T-helper 1 cell treated with Interleukin-12 subunit alpha and Interleukin-12 subunit beta and Interleukin-4 antibody, amounts not matched to agents 30 μg/mL and 1 μg/mL, for 36 hours (primary cell): ENCODE results near the gene RAI1.
A peak's percentile ranks its signal among the peaks of the same experiment; 100 is the strongest.
"Not testable (repeated sequence)": the region's sequence is repeated elsewhere in the genome, so short reads cannot be mapped to it uniquely, and the experiment has no call there.

ENCODE experiments used
- H3K27ac Mint-ChIP-seq: one replicate; pipeline ENCODE4 v1.8.0; 2021; ENCODE audit warnings: mild to moderate bottlenecking, mixed read lengths
- H3K27me3 Mint-ChIP-seq: one replicate; pipeline ENCODE4 v1.8.0; 2021; ENCODE audit warnings: low read depth, mixed read lengths
- H3K36me3 Mint-ChIP-seq: one replicate; pipeline ENCODE4 v1.8.0; 2021; ENCODE audit warnings: low read depth, mixed read lengths
- H3K4me1 Mint-ChIP-seq: one replicate; pipeline ENCODE4 v1.8.0; 2021; ENCODE audit warnings: low read depth, mixed read lengths
- H3K4me3 Mint-ChIP-seq: one replicate; pipeline ENCODE4 v1.8.0; 2021; ENCODE audit warnings: mild to moderate bottlenecking, moderate library complexity, mixed read lengths
- H3K9me3 Mint-ChIP-seq: one replicate; pipeline ENCODE4 v1.8.0; 2021; ENCODE audit warnings: mixed read lengths

The RAI1 gene

GRCh38 chr17:17682737-17683680 lies 1.8 kb downstream of the RAI1 start:
- Mint-ChIP-seq H3K4me1 (peaks cover 21% of the 10 kb centered on the region), H3K9me3 (no peaks in the 10 kb centered on the region), H3K4me3 (peak overlapping the region; percentile 88), H3K36me3 (peaks cover 3% of the 10 kb centered on the region), H3K27ac (peak overlapping the region; percentile 89), H3K27me3 (peaks cover 16% of the 10 kb centered on the region)

GRCh38 chr17:17683710-17684365 lies 2.6 kb downstream of the RAI1 start:
- H3K36me3 Mint-ChIP-seq = peaks cover 3% of the 10 kb centered on the region
- H3K4me3 Mint-ChIP-seq = peak overlapping the region; percentile 88
- H3K9me3 Mint-ChIP-seq = no peaks in the 10 kb centered on the region
- peaks cover 21% of the 10 kb centered on the region for H3K4me1 Mint-ChIP-seq
- H3K27ac Mint-ChIP-seq = no peak overlapping the region
- peaks cover 10% of the 10 kb centered on the region for H3K27me3 Mint-ChIP-seq

GRCh38 chr17:17684906-17685774 lies 3.9 kb downstream of the RAI1 start:
- Mint-ChIP-seq H3K4me1 (peaks cover 21% of the 10 kb centered on the region), H3K27me3 (peaks cover 5% of the 10 kb centered on the region), H3K36me3 (peaks cover 3% of the 10 kb centered on the region), H3K9me3 (no peaks in the 10 kb centered on the region), H3K27ac (no peak overlapping the region), H3K4me3 (no peak overlapping the region)

- no peak overlapping the region for H3K4me3 Mint-ChIP-seq
- peaks cover 25% of the 10 kb centered on the region for H3K4me1 Mint-ChIP-seq
- no peaks in the 10 kb centered on the region for H3K9me3 Mint-ChIP-seq
- H3K27ac Mint-ChIP-seq = no peak overlapping the region
- H3K36me3 Mint-ChIP-seq = peaks cover 3% of the 10 kb centered on the region
- peaks cover under 1% of the 10 kb centered on the region for H3K27me3 Mint-ChIP-seq
These were observed 4.6 kb downstream of the RAI1 start for GRCh38 chr17:17685775-17686291.

- Mint-ChIP-seq H3K36me3 (peaks cover under 1% of the 10 kb centered on the region), H3K4me1 (peaks cover 51% of the 10 kb centered on the region), H3K27ac (no peak overlapping the region), H3K27me3 (no peaks in the 10 kb centered on the region), H3K9me3 (no peaks in the 10 kb centered on the region), H3K4me3 (no peak overlapping the region)
These were observed 8.1 kb downstream of the RAI1 start for GRCh38 chr17:17689312-17689711.

GRCh38 chr17:17690233-17690632 lies 9.0 kb downstream of the RAI1 start:
- H3K36me3 Mint-ChIP-seq, H3K9me3 Mint-ChIP-seq, H3K4me3 Mint-ChIP-seq, H3K27ac Mint-ChIP-seq, H3K27me3 Mint-ChIP-seq: not testable (repeated sequence)
- peaks cover 51% of the 10 kb centered on the region for H3K4me1 Mint-ChIP-seq

GRCh38 chr17:17691468-17692263 lies 10.4 kb downstream of the RAI1 start:
- peak overlapping the region; percentile 47 for H3K27ac Mint-ChIP-seq
- H3K4me1 Mint-ChIP-seq = peaks cover 52% of the 10 kb centered on the region
- H3K4me3 Mint-ChIP-seq = no peak overlapping the region
- H3K9me3 Mint-ChIP-seq = no peaks in the 10 kb centered on the region
- H3K36me3 Mint-ChIP-seq = no peaks in the 10 kb centered on the region
- no peaks in the 10 kb centered on the region for H3K27me3 Mint-ChIP-seq

GRCh38 chr17:17692353-17693252 lies 11.3 kb downstream of the RAI1 start:
- peaks cover 50% of the 10 kb centered on the region for H3K4me1 Mint-ChIP-seq
- H3K36me3 Mint-ChIP-seq = no peaks in the 10 kb centered on the region
- H3K27me3 Mint-ChIP-seq = no peaks in the 10 kb centered on the region
- peak overlapping the region; percentile 47 for H3K27ac Mint-ChIP-seq
- peak overlapping the region; percentile 62 for H3K4me3 Mint-ChIP-seq
- no peaks in the 10 kb centered on the region for H3K9me3 Mint-ChIP-seq

GRCh38 chr17:17693253-17694168 lies 12.3 kb downstream of the RAI1 start:
- Mint-ChIP-seq H3K36me3 (no peaks in the 10 kb centered on the region), H3K4me3 (peak overlapping the region; percentile 82), H3K27ac (peak overlapping the region; percentile 97), H3K9me3 (no peaks in the 10 kb centered on the region), H3K4me1 (peaks cover 50% of the 10 kb centered on the region), H3K27me3 (no peaks in the 10 kb centered on the region)

GRCh38 chr17:17694169-17695081 lies 13.2 kb downstream of the RAI1 start:
- H3K36me3 Mint-ChIP-seq = no peaks in the 10 kb centered on the region
- no peaks in the 10 kb centered on the region for H3K27me3 Mint-ChIP-seq
- H3K9me3 Mint-ChIP-seq = no peaks in the 10 kb centered on the region
- peak overlapping the region; percentile 97 for H3K27ac Mint-ChIP-seq
- peaks cover 53% of the 10 kb centered on the region for H3K4me1 Mint-ChIP-seq
- H3K4me3 Mint-ChIP-seq = peak overlapping the region; percentile 90

- Mint-ChIP-seq H3K4me1 (peaks cover 44% of the 10 kb centered on the region), H3K4me3 (peak overlapping the region; percentile 90), H3K36me3 (no peaks in the 10 kb centered on the region), H3K27ac (peak overlapping the region; percentile 92), H3K9me3 (no peaks in the 10 kb centered on the region), H3K27me3 (no peaks in the 10 kb centered on the region)
These were observed 14.8 kb downstream of the RAI1 start for GRCh38 chr17:17696085-17696484.
